Activated T-cell treated with anti-CD3 and anti-CD28 coated beads, Interleukin-2, amount 50 U/mL, for 4 hours (primary cell): ENCODE measurements around the gene STX12. TPM values are rescaled to one million over a fixed set of nuclear protein-coding genes. Genes with fewer than 3 reads are reported as not detected.
A peak's percentile ranks its signal among the peaks of the same experiment; 100 is the strongest.
"Not testable (repeated sequence)": the region's sequence is repeated elsewhere in the genome, so short reads cannot be mapped to it uniquely, and the experiment has no call there.

Experiments used
- ATAC-seq, 2 donors: fragments of 200-7000 bp; cut with Tn5 transposase; one replicate each; pipeline ENCODE4 v1.10.0; 2021
- DNase-seq: peaks from one replicate; pipeline ENCODE4 v3.0.0-alpha.2; 2020
- H3K27me3 Mint-ChIP-seq: one replicate; pipeline ENCODE4 v1.8.0; 2021; ENCODE audit warnings: low read depth, mixed read lengths
- H3K36me3 Mint-ChIP-seq: one replicate; pipeline ENCODE4 v1.8.0; 2022; ENCODE audit warnings: mixed read lengths; ENCODE audit not compliant: insufficient read depth
- H3K4me1 Mint-ChIP-seq: one replicate; pipeline ENCODE4 v1.8.0; 2021; ENCODE audit warnings: low read depth, mixed read lengths
- H3K4me3 Mint-ChIP-seq: one replicate; pipeline ENCODE4 v1.8.0; 2021; ENCODE audit warnings: mild to moderate bottlenecking, moderate library complexity, mixed read lengths
- H3K9me3 Mint-ChIP-seq: one replicate; pipeline ENCODE4 v1.8.0; 2021; ENCODE audit warnings: mixed read lengths
- total RNA-seq, 3 donors: library from RNA; stranded (reverse); gene quantifications; one replicate each; pipeline ENCODE4 v1.2.1, GENCODE V29; 2021

Gene STX12
- total RNA-seq, 3 donors from 2014 or later: 18.5 to 27.2 (median 25.2) TPM

DNA sequence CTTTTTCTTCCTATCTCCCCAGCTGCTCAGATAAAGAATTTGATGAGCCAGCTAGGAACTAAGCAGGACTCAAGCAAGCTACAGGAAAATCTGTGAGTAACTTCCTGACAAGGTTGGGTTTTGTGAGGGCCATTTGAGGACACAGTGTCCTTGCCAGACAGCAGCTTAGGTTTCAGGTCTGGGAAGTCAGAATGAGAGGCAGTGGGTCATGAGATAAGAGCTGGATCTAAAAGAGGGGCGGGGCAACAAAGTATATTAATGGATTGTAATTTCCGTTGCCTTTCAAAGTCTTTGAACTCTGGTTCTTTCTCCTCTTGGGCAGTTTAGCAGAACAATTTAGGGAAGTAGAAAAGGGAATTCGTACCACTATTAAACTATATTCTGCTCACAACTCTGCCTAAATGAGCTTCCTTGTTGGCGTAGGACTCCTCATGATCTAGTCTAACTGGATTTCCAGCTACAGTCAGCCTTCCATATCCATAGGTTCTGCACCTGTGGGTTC is 16.6 kb downstream of the STX12 start:
- Mint-ChIP-seq H3K9me3 (no peaks in the 10 kb centered on the region), H3K4me3 (no peak overlapping the region), H3K36me3 (peaks cover 23% of the 10 kb centered on the region), H3K27me3 (no peaks in the 10 kb centered on the region), H3K4me1 (peaks cover 13% of the 10 kb centered on the region)
- DNase-seq (no peak), ATAC-seq (no peak)

DNA sequence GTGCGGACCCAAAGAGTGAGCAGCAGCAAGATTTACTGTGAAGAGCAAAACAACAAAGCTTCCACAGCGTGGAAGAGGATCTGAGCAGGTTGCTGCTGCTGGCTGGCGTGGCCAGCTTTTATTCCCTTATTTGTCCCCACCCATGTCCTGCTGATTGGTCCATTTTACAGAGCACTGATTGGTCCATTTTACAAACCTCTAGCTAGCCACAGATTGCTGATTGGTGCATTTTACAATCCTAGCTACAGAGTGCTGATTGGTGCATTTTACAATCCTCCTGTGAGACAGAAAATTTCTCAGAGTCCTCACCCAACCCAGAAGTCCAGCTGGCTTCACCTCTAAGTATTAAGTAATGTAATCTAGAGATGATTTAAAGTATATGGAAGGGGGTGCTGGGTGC is 17.3 kb downstream of the STX12 start:
- not testable (repeated sequence) for H3K4me1 Mint-ChIP-seq, ATAC-seq, H3K4me3 Mint-ChIP-seq, DNase-seq, H3K9me3 Mint-ChIP-seq, H3K27me3 Mint-ChIP-seq
- peaks cover 26% of the 10 kb centered on the region for H3K36me3 Mint-ChIP-seq

DNA sequence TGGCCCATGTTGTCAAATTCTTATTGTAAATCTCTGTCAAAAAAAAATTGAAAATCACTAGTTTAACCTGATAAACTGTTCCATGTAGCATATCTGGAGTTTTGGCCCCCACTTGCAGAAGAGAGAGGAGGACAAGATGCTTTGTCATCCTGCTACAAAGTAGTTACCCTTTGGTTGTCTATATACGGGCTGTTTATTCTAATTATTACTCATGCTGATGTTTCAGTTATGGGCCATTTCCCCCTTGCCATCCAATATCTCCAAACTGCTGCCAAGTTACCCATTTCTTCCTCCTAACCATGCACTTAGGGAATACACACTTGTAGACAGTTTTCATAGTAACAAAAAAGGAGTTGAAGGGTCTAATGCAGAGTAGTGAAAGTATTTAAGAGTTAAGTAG is 22.6 kb downstream of the STX12 start:
- Mint-ChIP-seq H3K36me3 (peaks cover 34% of the 10 kb centered on the region), H3K4me1 (no peaks in the 10 kb centered on the region), H3K4me3 (no peak overlapping the region), H3K27me3 (no peaks in the 10 kb centered on the region), H3K9me3 (no peaks in the 10 kb centered on the region)
- no peak for ATAC-seq
- no peak for DNase-seq

DNA sequence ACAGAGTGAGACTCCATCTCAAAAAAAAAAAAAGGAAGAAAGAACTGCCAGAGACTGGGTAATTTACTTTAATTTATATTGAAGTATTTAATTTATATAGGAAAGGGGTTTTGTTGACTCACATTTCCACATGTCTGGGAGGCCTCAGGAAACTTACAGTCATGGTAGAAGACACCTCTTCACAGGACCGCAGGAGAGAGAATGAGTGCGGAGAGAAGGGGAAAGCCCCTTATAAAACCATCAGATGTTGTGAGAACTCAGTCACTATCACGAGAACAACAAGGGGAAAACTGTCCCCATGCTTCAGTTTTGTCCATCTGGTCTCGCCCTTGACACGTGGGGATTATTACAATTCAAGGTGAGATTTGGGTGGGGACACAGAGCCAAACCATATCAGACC is 31.8 kb downstream of the STX12 start:
- peaks cover 28% of the 10 kb centered on the region for H3K36me3 Mint-ChIP-seq
- no peak overlapping the region for H3K4me3 Mint-ChIP-seq
- DNase-seq (no peak), ATAC-seq (peak; percentile 51 to 74)
- peaks cover 3% of the 10 kb centered on the region for H3K4me1 Mint-ChIP-seq
- no peaks in the 10 kb centered on the region for H3K9me3 Mint-ChIP-seq
- no peaks in the 10 kb centered on the region for H3K27me3 Mint-ChIP-seq

- no peak for DNase-seq
- H3K36me3 Mint-ChIP-seq: peaks cover 27% of the 10 kb centered on the region
- H3K4me1 Mint-ChIP-seq: peaks cover 3% of the 10 kb centered on the region
Observed at GRCh38 chr1:27806758-27807157, 33.7 kb downstream of the STX12 start.

GRCh38 chr1:27807385-27807784 is 34.4 kb downstream of the STX12 start:
- Mint-ChIP-seq H3K36me3 (peaks cover 23% of the 10 kb centered on the region), H3K4me1 (peaks cover 3% of the 10 kb centered on the region), H3K9me3 (no peaks in the 10 kb centered on the region), H3K4me3 (no peak overlapping the region), H3K27me3 (no peaks in the 10 kb centered on the region)
- DNase-seq (no peak), ATAC-seq (no peak)

More at GRCh38 chr1:27806758-27807157, 33.7 kb downstream of the STX12 start:
- ATAC-seq: no peak
- no peak overlapping the region for H3K4me3 Mint-ChIP-seq
- H3K27me3 Mint-ChIP-seq: no peaks in the 10 kb centered on the region
- H3K9me3 Mint-ChIP-seq: no peaks in the 10 kb centered on the region

DNA sequence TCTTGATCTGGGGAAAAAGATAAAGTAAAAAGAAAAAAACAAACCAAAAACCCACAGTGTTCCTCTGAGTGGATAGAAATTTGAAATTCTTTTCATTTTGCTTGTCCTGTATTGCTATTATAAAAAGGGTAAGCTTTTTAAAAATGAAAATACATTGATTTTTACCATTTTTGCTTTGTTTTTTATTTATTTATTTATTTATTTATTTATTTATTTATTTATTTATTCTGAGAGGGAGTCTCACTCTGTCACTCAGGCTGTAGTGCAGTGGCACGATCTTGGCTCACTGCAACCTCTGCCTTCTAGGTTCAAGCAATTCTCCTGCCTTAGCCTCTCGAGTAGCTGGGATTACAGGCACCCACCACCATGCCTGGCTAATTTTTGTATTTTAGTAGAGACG is 35.1 kb downstream of the STX12 start:
- not testable (repeated sequence) for DNase-seq, H3K27me3 Mint-ChIP-seq, H3K9me3 Mint-ChIP-seq, H3K4me3 Mint-ChIP-seq, ATAC-seq, H3K4me1 Mint-ChIP-seq
- H3K36me3 Mint-ChIP-seq: peaks cover 21% of the 10 kb centered on the region

DNA sequence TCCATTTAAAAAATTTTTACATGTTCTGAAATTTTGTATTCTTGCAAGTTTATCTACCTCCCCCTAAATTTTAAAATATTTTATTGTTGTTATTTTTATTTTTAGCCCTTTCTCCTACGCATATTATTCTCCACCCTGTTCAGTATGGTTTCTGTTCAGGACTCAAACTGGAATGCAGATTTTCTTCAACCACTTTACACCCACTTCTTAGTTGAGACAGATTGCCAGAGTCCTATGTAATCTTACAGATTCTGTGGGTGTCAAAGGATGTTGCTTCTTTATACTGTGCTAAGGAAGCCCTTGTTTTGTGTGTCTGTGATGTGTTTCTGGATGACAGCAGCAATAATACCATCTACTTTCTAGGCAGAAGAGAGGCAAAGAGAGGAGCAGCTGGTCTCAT is 36.9 kb downstream of the STX12 start:
- H3K4me3 Mint-ChIP-seq: no peak overlapping the region
- no peaks in the 10 kb centered on the region for H3K9me3 Mint-ChIP-seq
- peaks cover under 1% of the 10 kb centered on the region for H3K4me1 Mint-ChIP-seq
- peaks cover 16% of the 10 kb centered on the region for H3K36me3 Mint-ChIP-seq
- DNase-seq (no peak), ATAC-seq (no peak)
- no peaks in the 10 kb centered on the region for H3K27me3 Mint-ChIP-seq

DNA sequence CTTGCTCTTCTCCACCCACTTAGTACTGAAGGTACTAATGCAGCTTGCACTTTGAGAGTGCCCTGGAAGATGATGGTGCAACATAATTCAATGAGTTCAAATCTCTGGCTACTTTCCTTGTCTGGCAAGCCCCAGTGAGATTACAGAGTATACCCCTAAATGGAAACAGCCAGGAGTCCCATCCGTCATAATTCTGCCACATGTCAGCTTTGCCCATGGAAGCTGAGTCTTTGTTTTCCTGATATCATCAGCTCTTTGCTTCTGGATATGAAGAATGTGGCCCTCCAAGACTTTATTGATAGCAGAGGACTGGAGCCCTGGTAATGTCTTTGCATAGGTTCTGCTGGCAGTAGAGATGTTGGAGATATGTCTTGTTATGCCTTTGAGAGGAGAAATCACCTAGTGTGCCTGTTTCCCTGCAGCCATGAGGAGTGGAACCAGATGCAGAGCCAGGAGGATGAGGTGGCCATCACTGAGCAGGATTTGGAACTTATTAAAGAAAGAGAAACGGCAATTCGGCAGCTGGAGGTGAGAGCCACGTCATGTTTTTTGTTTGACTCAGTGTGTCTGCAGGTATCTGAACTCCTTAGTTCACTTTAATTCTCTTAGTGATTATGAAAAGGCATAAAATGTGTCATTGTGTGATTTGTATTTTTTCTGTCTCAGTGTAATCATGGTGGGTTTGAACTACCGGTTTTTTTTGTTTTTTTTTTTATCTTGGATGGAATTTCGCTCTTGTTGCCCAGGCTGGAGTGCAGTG is 38.9 kb downstream of the STX12 start:
- Mint-ChIP-seq H3K36me3 (peaks cover 16% of the 10 kb centered on the region), H3K27me3 (no peaks in the 10 kb centered on the region), H3K4me1 (no peaks in the 10 kb centered on the region), H3K4me3 (no peak overlapping the region), H3K9me3 (no peaks in the 10 kb centered on the region)
- no peak for ATAC-seq
- DNase-seq: no peak

GRCh38 chr1:27816921-27817630 is 44.1 kb downstream of the STX12 start:
- H3K4me1 Mint-ChIP-seq: no peaks in the 10 kb centered on the region
- H3K4me3 Mint-ChIP-seq: no peak overlapping the region
- DNase-seq (no peak), ATAC-seq (no peak)
- no peaks in the 10 kb centered on the region for H3K27me3 Mint-ChIP-seq
- no peaks in the 10 kb centered on the region for H3K9me3 Mint-ChIP-seq
- peaks cover 25% of the 10 kb centered on the region for H3K36me3 Mint-ChIP-seq

- peaks cover 21% of the 10 kb centered on the region for H3K36me3 Mint-ChIP-seq
- no peaks in the 10 kb centered on the region for H3K4me1 Mint-ChIP-seq
- H3K27me3 Mint-ChIP-seq: no peaks in the 10 kb centered on the region
- no peak overlapping the region for H3K4me3 Mint-ChIP-seq
- no peaks in the 10 kb centered on the region for H3K9me3 Mint-ChIP-seq
- ATAC-seq (no peak), DNase-seq (no peak)
Observed at GRCh38 chr1:27821761-27822315, 48.8 kb downstream of the STX12 start.

GRCh38 chr1:27823784-27824183 is 50.8 kb downstream of the STX12 start:
- no peak overlapping the region for H3K4me3 Mint-ChIP-seq
- ATAC-seq (no peak), DNase-seq (no peak)
- H3K27me3 Mint-ChIP-seq: no peaks in the 10 kb centered on the region
- H3K4me1 Mint-ChIP-seq: no peaks in the 10 kb centered on the region
- peaks cover 14% of the 10 kb centered on the region for H3K36me3 Mint-ChIP-seq
- no peaks in the 10 kb centered on the region for H3K9me3 Mint-ChIP-seq

GRCh38 chr1:27824411-27824810 is 51.4 kb downstream of the STX12 start:
- H3K36me3 Mint-ChIP-seq: peaks cover 12% of the 10 kb centered on the region
- no peaks in the 10 kb centered on the region for H3K9me3 Mint-ChIP-seq
- peaks cover 1% of the 10 kb centered on the region for H3K4me1 Mint-ChIP-seq
- ATAC-seq (no peak), DNase-seq (no peak)
- no peaks in the 10 kb centered on the region for H3K27me3 Mint-ChIP-seq
- H3K4me3 Mint-ChIP-seq: no peak overlapping the region

DNA sequence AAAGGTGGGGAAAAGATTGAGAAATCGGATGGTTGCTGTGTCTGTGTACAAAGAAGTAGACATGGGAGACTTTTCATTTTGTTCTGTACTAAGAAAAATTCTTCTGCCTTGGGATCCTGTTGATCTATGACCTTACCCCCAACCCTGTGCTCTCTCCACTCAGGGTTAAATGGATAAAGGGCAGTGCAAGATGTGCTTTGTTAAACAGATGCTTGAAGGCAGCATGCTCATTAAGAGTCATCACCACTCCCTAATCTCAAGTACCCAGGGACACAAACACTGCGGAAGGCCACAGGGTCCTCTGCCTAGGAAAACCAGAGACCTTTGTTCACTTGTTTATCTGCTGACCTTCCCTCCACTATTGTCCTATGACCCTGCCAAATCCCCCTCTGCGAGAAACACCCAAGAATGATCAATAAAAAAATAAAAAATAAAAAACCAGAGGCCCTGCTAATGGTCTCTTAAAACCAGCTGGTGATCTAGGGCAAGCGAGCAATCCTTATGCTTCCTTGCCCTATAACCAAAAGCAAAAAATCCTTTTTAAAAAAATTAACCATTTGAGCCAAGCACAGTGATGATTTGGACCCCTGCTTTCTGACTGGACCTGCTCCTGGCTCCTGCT is 56.4 kb downstream of the STX12 start:
- not testable (repeated sequence) for H3K36me3 Mint-ChIP-seq, ATAC-seq
- peak overlapping the region; percentile 90 for H3K4me3 Mint-ChIP-seq

More for the DNA sequence above, 56.4 kb downstream of the STX12 start:
- DNase-seq, H3K9me3 Mint-ChIP-seq, H3K27me3 Mint-ChIP-seq: not testable (repeated sequence)
- H3K4me1 Mint-ChIP-seq: peaks cover 24% of the 10 kb centered on the region
